Common myeloid progenitor, CD34-positive (primary cell): ENCODE data around the gene TRAPPC10. TPM values are rescaled to one million over a fixed set of nuclear protein-coding genes. Genes with fewer than 3 reads are reported as not detected.
A peak's percentile ranks its signal among the peaks of the same experiment; 100 is the strongest.

Experiments used
- CTCF ChIA-PET: fragments of 350-600 bp; sonication (Branson Sonifier 250); formaldehyde crosslinking; loops from one replicate; lab custom pipeline; 2021; ENCODE audit warnings: antibody characterized with exemption; lab: Charles Lee
- POLR2A ChIA-PET: fragments of 350-600 bp; sonication (Branson Sonifier 250); formaldehyde crosslinking; loops from one replicate; lab custom pipeline; 2021; ENCODE audit warnings: antibody characterized with exemption; lab: Charles Lee
- DNase-seq, 3 donors: peaks; one replicate each; pipeline versions ENCODE4 v3.0.0 to v3.0.0-alpha.2; 2013
- H3K27ac ChIP-seq, 2 experiments: 1 replicate in 1 of 2; 2 replicates in 1 of 2; pipeline ENCODE4 v1.7.0; 2013; ENCODE audit warnings: inconsistent platforms in 2 of 2, low read length in 2 of 2, mild to moderate bottlenecking in 2 of 2, low read depth in 1 of 2, moderate library complexity in 1 of 2; ENCODE audit not compliant: severe bottlenecking in 2 of 2, insufficient read depth in 1 of 2, poor library complexity in 1 of 2
- H3K27me3 ChIP-seq, 5 experiments: replicated peaks in 2 of 5; 1 replicate in 3 of 5; 2 replicates in 2 of 5; pipeline versions ENCODE4 v1.6.1 to v1.7.0; 2013; ENCODE audit warnings: low read length in 4 of 5, mild to moderate bottlenecking in 2 of 5, moderate library complexity in 2 of 5, inconsistent platforms in 1 of 5; ENCODE audit not compliant: insufficient read depth in 5 of 5, control insufficient read depth in 4 of 5
- H3K36me3 ChIP-seq, 4 experiments: 1 replicate in 2 of 4; 2 replicates in 2 of 4; pipeline versions ENCODE4 v1.6.1 to v1.7.0; 2013; ENCODE audit warnings: low read length in 3 of 4, control low read depth in 1 of 4, mild to moderate bottlenecking in 1 of 4; ENCODE audit not compliant: control insufficient read depth in 4 of 4, insufficient read depth in 4 of 4
- H3K4me1 ChIP-seq, 4 experiments: 1 replicate in 3 of 4; 2 replicates in 1 of 4; pipeline versions ENCODE4 v1.6.1 to v1.7.1; 2013; ENCODE audit warnings: low read length in 3 of 4, mild to moderate bottlenecking in 3 of 4, control low read depth in 1 of 4, inconsistent platforms in 1 of 4, moderate library complexity in 1 of 4; ENCODE audit not compliant: control insufficient read depth in 4 of 4, insufficient read depth in 4 of 4; ENCODE audit errors: control extremely low read depth in 1 of 4
- H3K4me3 ChIP-seq, 7 experiments: 1 replicate in 4 of 7; 2 replicates in 3 of 7; pipeline versions ENCODE4 v1.5.1 to v1.7.0; 2013; ENCODE audit warnings: mild to moderate bottlenecking in 7 of 7, low read length in 6 of 7, moderate library complexity in 6 of 7, inconsistent platforms in 2 of 7, low read depth in 2 of 7, control low read depth in 1 of 7; ENCODE audit not compliant: insufficient read depth in 4 of 7, control insufficient read depth in 1 of 7; ENCODE audit errors: extremely low read depth in 1 of 7
- H3K9me3 ChIP-seq, 5 experiments: 1 replicate in 4 of 5; 2 replicates in 1 of 5; pipeline versions ENCODE4 v1.6.1 to v1.7.1; 2013; ENCODE audit warnings: low read length in 4 of 5, mild to moderate bottlenecking in 2 of 5, inconsistent platforms in 1 of 5, low read depth in 1 of 5, moderate library complexity in 1 of 5; ENCODE audit not compliant: control insufficient read depth in 4 of 5, insufficient read depth in 2 of 5; ENCODE audit errors: control extremely low read depth in 1 of 5
- WGBS: methylation state at CpG from one replicate; pipeline ENCODE4 v1.1.5; 2013; ENCODE audit not compliant: insufficient coverage; 5-methylcytosine and 5-hydroxymethylcytosine counted together
- polyA plus RNA-seq: library from polyadenylated mRNA; unstranded; fragments of 120-200 nt; gene quantifications from one replicate; pipeline ENCODE4 v1.2.1, GENCODE V29; 2013

TRAPPC10 gene
- 25.9 TPM for polyA plus RNA-seq

- Histone ChIP-seq H3K9me3 (no peaks in the 10 kb centered on the region), H3K4me3 (peak within 1 kb of the TSS; percentile 70 to 88 (median 81)), H3K36me3 (peaks cover 0 to 5% (median 0%) of the 10 kb centered on the region in 4 experiments), H3K27ac (peak within 1 kb of the TSS; percentile 76 to 87), H3K27me3 (no peaks in the 10 kb centered on the region), H3K4me1 (peaks cover 20 to 53% (median 45%) of the 10 kb centered on the region in 4 experiments)
- peak; percentile 52 to 76 (median 70) for DNase-seq
- POLR2A ChIA-PET = interaction anchor here (0.9 kb wide), 1 partner anchor 14 kb away, joined by 3 read pairs; no protein-coding TSS in a partner anchor
- 0% methylated on average over 72 of the region's 107 CpGs for WGBS
- CTCF ChIA-PET = interaction anchor here (0.7 to 0.8 kb wide), 2 partner anchors 14 to 63 kb away, joined by 3 read pairs; no protein-coding TSS in a partner anchor
These were observed at the start of gene TRAPPC10 for GRCh38 chr21:44011579-44012473. TSS of gene TRAPPC10 (plus strand) at chr21:44012309. CDS start at chr21:44012494, 185 bp downstream.

DNA sequence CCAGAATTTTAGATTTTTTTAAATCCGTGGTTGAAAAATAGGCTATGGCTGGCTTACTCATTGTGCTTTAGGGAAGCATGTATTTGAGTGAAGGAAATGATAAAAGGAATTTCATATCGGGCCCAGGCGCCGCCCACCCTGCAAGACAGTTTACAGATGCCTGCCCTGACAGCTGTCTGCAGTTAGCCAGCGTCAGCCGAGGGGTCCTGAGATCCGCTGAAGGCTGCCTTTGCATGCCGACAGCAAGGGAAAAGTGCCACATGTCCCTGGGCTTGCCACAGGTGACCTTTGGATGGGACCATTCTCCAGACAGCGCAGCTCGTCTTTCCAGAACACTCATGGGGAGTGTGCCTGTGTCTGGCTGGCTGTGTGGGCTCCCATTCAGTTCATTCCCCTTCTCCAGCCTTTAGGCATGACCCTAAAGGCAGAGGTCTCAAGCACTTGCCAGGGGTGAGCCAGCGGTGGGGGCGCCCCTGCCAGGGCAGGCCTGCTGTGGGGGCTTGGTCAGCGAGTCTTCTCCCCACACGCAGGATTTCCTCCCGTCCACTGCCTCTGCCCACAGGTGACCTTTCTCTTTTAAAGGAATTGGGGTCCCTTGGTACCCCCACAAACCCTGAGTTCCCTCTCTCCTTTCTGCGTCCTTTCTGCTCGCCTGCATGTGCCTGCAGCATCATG is 46.1 kb upstream of the TRAPPC10 start:
- Histone ChIP-seq H3K27ac (no peak overlapping the region), H3K36me3 (peaks cover 6 to 45% (median 31%) of the 10 kb centered on the region in 4 experiments), H3K4me1 (no peaks in the 10 kb centered on the region), H3K4me3 (no peak overlapping the region), H3K27me3 (no peaks in the 10 kb centered on the region), H3K9me3 (no peaks in the 10 kb centered on the region)
- WGBS = 94% methylated on average over 14 of the region's 17 CpGs
- POLR2A ChIA-PET = no interaction called here
- DNase-seq = no peak
- CTCF ChIA-PET = interaction anchor here (1.4 kb wide), 1 partner anchor 157 kb away, joined by 3 read pairs; no protein-coding TSS in a partner anchor

- ChIA-PET CTCF (interaction anchor here (1.4 kb wide), 1 partner anchor 158 kb away, joined by 3 read pairs; no protein-coding TSS in a partner anchor), POLR2A (no interaction called here)
- Histone ChIP-seq H3K4me3 (no peak overlapping the region), H3K27ac (no peak overlapping the region), H3K9me3 (no peaks in the 10 kb centered on the region), H3K4me1 (no peaks in the 10 kb centered on the region), H3K27me3 (no peaks in the 10 kb centered on the region), H3K36me3 (peaks cover 6 to 48% (median 34%) of the 10 kb centered on the region in 4 experiments)
- DNase-seq = no peak
- 97% methylated on average over 13 of the region's 18 CpGs for WGBS
These were observed 45.1 kb upstream of the TRAPPC10 start for GRCh38 chr21:43966946-43967512.

GRCh38 chr21:43967981-43968380 is 44.1 kb upstream of the TRAPPC10 start:
- no peak overlapping the region for H3K4me3 ChIP-seq
- ChIA-PET CTCF (interaction anchor here (0.7 kb wide), 1 partner anchor 33 kb away, joined by 3 read pairs; no protein-coding TSS in a partner anchor), POLR2A (no interaction called here)
- no peak for DNase-seq
- no peak overlapping the region for H3K27ac ChIP-seq
- H3K36me3 ChIP-seq = peaks cover 9 to 52% (median 35%) of the 10 kb centered on the region in 4 experiments
- WGBS = 84% methylated on average over 8 of the region's 15 CpGs
- H3K4me1 ChIP-seq = no peaks in the 10 kb centered on the region
- H3K27me3 ChIP-seq = no peaks in the 10 kb centered on the region
- H3K9me3 ChIP-seq = no peaks in the 10 kb centered on the region

- DNase-seq = no peak
- Histone ChIP-seq H3K4me3 (no peak overlapping the region), H3K9me3 (no peaks in the 10 kb centered on the region), H3K36me3 (peaks cover 9 to 49% (median 37%) of the 10 kb centered on the region in 4 experiments), H3K27ac (no peak overlapping the region), H3K4me1 (no peaks in the 10 kb centered on the region), H3K27me3 (no peaks in the 10 kb centered on the region)
- WGBS = over 99% methylated on average over 18 of the region's 19 CpGs
- CTCF ChIA-PET = interaction anchor here (0.7 kb wide), 1 partner anchor 33 kb away, joined by 3 read pairs; no protein-coding TSS in a partner anchor
- POLR2A ChIA-PET = no interaction called here
These were observed 43.5 kb upstream of the TRAPPC10 start for GRCh38 chr21:43968410-43969114.

- 97% methylated on average over 12 of the region's 17 CpGs for WGBS
These were observed 43.0 kb upstream of the TRAPPC10 start for GRCh38 chr21:43969115-43969444.

More at GRCh38 chr21:43969115-43969444, 43.0 kb upstream of the TRAPPC10 start:
- Histone ChIP-seq H3K9me3 (no peaks in the 10 kb centered on the region), H3K36me3 (peaks cover 9 to 49% (median 37%) of the 10 kb centered on the region in 4 experiments), H3K4me3 (no peak overlapping the region), H3K4me1 (no peaks in the 10 kb centered on the region), H3K27me3 (no peaks in the 10 kb centered on the region), H3K27ac (no peak overlapping the region)
- DNase-seq = no peak
- CTCF ChIA-PET = no interaction called here
- POLR2A ChIA-PET = no interaction called here
